H4 (cell line): ENCODE measurements around the gene ABCA7. TPM values are rescaled to one million over a fixed set of nuclear protein-coding genes. Genes with fewer than 3 reads are reported as not detected.

Experiments
- DNase-seq: peaks from one replicate; pipeline ENCODE4 v3.0.0-alpha.2; 2015; ENCODE audit warnings: low spot score
- total RNA-seq: library from RNA; depleted of rRNA; stranded (reverse); fragments of >200 nt; shearing (Covaris generic); gene quantifications from 2 replicates; pipeline ENCODE4 v1.2.3, GENCODE V29; 2014

ABCA7 gene
- total RNA-seq, 1 experiment from 2014 or later: 2.9 TPM

DNA sequence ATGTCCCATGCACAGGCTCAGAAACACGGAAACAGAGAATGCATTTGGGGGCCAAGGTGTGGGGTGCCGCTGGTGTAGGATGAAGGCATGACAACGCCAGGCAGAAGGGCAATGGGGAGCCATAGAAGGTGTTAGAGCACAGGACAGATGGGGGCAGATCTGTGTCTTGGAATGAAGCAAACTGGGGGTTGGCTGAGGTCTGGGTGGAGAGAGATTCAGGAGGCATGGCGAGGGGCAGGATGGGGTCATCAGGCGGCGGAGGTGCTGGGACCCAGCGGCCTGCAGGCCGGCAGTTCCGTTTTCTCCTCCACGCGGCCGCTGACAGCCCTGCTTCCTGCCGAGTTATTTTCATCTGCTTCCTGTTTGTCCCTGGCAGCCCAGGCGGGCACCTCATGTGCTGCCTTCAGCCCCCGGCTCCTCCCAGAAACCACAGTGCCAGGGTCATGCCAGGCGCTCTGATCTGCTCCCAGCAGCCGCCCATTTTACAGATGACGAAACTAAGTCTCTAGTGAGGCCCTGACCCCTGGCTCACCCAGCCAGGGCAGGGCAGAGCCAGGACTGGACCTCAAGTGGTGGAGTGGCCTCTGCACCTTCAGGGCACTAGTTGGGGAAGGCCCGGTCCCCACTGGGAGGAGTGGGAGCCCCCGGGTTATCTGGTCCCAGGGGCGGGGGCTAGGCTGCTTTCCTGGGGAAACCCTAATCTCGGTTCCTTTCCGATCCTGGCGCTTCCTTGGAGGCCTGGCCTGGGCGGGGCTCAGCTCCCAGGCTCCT lies 29.3 kb downstream of the ABCA7 start:
- peak; percentile 41 for DNase-seq

GRCh38 chr19:1070576-1070930 lies 30.6 kb downstream of the ABCA7 start:
- DNase-seq: no peak

- no peak for DNase-seq
These were observed 31.3 kb downstream of the ABCA7 start for GRCh38 chr19:1070931-1071791.

GRCh38 chr19:1072371-1073015 lies 32.6 kb downstream of the ABCA7 start:
- DNase-seq: no peak

DNA sequence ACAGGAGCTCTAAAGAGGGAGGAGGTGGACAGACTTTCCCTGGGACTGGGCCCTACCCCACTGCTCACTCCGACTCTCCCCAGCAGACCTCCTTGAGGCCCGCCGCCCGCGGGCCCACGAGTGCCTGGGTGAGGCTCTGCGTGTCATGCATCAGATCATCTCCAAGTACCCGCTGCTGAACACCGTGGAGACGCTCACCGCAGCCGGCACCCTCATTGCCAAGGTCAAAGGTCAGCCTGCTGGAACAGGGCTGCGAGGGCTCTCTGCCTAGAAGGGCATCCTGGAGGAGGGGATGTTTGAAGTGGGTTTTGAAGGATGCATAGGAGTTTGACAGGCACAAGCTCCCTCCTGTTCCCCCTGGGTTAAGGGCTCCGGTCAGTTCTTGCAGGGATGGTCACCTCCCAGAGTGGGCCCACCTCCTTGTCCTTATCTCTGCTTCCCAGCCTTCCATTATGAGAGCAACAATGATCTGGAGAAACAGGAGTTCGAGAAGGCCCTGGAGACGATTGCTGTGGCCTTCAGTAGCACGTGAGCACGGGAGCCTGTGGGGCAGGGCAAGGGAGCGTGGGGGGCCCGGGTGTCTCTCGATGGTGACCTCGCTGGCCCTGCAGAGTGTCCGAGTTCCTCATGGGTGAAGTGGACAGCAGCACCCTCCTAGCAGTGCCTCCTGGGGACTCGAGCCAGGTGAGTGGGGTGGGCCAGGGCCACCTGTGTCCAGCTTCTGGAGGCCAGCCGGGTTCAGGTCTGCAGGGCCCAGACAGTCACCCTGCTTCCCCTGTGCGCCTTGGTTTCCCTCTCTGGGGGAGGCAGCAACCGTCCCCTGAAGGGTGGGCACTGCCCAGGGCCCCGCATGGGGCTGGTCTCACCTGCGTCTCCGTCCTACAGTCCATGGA lies 33.4 kb downstream of the ABCA7 start:
- DNase-seq: no peak

DNA sequence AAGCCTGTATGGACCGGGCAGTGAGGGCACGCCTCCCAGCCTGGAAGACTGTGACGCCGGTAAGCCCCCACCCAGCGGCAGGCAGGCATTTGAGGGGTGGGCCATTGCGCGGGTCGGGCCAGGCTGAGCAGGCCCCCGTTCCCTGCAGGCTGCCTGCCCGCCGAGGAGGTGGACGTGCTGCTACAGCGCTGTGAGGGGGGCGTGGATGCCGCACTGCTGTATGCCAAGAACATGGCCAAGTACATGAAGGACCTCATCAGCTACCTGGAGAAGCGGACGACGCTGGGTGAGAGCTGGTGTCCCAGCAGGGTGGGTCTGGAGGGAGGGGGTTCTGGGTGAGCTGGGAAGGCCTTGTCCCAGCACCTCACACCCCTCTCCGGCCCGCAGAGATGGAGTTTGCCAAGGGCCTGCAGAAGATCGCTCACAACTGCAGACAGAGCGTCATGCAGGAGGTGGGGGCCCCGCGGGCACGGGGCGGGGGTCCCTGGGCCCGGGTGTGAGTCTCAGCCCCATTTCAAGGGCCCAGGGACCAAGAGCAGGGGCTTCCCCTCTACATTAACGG lies 34.1 kb downstream of the ABCA7 start:
- DNase-seq: no peak

GRCh38 chr19:1074544-1075283 lies 34.8 kb downstream of the ABCA7 start:
- peak; percentile 34 for DNase-seq

GRCh38 chr19:1076046-1076386 lies 36.1 kb downstream of the ABCA7 start:
- no peak for DNase-seq

DNA sequence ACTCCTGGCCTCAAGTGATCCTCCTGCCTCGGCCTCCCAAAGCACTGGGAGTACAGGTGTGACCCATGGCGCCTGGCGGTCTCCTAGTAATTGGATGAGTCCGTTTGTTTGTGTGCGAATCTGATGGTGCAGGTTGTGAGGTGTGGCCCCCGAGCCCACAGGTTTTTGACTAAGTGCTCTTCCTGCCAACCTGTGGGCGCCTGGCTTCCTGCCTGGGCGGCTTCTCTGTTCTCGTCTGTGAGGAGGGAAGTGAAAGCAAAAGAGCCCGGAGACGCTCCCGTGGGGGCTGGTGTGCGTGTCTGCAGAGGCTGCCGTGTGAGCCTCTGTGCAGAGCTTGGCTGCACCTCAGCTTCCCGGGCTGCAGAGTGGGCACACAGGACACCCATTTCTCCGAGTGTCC lies 37.0 kb downstream of the ABCA7 start:
- DNase-seq: no peak

DNA sequence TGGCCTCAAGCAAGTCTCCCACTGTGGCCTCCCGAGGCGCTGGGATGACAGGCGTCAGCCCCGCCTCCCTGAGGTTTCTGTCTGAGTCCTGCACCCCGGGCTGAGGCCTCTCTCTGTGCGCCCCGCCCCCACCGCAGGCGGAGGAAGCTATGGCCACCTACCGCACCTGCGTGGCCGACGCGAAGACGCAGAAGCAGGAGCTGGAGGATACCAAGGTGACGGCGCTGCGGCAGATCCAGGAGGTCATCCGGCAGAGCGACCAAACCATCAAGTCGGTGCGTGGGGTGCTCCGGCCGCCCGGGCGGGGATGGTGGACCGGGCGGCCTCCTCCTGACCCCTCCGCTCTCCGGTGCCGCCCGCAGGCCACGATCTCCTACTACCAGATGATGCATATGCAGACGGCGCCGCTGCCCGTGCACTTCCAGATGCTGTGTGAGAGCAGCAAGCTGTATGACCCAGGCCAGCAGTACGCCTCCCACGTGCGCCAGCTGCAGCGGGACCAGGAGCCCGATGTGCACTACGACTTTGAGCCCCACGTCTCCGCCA lies 39.7 kb downstream of the ABCA7 start:
- no peak for DNase-seq

DNA sequence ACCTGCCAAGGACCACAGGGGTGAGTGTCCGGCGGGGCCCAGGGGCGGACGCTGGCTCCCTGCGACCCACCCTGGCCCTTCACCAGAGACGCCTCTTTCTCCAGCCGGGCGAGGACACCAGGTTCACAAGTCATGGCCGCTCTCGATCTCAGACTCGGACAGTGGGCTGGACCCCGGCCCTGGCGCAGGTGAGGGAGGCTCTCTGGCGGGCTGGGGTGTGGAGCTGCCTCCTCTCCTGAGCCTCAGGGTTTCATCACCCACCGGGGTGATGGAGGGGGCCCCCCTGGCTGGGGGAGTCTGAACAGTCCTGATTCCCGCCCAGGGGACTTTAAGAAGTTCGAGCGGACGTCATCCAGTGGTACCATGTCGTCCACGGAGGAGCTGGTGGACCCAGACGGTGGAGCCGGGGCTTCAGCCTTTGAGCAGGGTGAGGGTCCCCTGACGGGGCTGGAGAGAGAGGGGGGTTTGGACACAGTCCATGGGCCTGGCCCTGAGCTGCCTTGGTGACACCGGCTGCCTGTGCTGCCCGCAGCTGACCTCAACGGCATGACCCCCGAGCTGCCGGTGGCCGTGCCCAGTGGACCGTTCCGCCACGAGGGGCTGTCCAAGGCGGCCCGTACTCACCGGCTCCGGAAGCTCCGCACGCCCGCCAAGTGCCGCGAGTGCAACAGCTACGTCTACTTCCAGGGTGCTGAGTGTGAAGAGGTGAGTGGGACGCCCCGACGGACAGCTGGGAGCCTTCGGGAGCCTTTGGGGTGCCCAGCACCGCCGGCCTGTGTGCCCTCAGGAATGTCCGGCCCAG lies 40.7 kb downstream of the ABCA7 start:
- no peak for DNase-seq

DNA sequence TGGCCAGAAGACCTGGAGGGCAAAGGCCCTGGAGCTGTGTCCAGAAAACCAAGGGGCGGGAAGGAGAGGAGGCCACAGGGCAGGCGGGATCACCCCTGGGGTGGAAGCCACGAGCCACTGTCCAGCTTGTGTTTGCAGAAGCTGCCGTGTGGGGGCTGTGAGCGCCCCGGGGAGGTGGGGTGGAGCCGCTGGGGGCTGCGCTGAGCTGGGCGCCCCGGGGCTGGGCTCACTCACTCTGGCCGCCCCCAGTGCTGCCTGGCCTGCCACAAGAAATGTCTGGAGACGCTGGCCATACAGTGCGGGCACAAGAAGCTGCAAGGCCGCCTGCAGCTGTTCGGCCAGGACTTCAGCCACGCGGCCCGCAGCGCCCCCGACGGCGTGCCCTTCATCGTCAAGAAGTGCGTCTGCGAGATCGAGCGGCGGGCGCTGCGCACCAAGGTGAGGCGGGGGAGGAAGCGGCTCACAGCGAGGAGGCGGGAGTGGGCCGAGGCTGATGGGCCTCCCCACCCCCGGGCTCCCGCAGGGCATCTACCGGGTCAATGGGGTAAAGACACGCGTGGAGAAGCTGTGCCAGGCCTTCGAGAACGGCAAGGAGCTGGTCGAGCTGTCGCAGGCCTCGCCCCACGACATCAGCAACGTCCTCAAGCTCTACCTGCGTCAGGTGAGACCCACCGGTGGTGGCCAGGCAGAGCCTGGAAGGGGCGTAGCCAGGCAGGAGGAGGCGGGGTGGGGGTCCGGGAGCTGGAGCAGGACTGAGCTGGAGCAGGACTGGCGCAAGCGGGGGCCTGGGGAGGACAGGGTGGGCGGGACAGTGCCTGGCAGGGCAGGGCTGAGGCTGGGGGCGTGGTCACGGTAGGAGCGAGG lies 41.6 kb downstream of the ABCA7 start:
- DNase-seq: no peak

GRCh38 chr19:1082165-1082927 lies 42.4 kb downstream of the ABCA7 start:
- DNase-seq: no peak

DNA sequence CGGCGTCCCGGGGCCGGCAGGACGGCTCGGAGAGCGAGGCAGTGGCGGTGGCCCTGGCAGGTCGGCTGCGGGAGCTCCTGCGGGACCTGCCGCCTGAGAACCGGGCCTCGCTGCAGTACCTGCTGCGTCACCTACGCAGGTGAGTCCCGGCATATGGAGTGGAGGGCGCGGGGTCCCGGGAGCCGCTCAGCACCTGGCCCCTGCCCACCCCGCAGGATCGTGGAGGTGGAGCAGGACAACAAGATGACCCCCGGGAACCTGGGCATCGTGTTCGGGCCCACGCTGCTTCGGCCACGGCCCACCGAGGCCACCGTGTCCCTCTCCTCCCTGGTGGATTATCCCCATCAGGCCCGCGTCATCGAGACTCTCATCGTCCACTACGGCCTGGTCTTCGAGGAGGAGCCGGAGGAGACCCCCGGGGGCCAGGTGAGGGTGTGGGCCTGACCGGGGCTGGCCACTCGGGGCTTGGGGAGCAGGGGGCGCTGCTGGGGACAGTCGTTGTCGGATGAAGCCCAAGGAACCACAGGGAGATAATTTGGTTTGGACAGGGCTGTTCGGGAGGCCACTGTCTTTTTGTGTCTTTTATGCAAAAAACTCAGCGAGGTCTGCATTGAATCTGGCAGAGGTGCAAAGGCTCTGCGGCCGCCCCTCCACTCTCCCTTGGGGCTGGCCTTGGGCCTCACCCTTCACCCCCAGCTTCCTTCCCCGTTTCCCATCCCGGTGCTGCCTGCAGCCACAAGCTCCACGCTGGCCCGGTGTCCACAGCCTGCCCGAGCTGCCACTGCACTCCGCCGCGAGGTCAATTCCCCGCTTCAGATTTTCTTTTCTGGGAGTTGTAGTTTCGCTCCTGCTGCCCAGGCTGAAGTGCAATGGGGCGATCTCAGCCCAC lies 43.3 kb downstream of the ABCA7 start:
- DNase-seq: no peak

GRCh38 chr19:1084024-1084868 lies 44.3 kb downstream of the ABCA7 start:
- no peak for DNase-seq
